Head of caudate nucleus (tissue), 42 donors: Measurements from ENCODE around the gene MPHOSPH9.

Source experiments
- DNase-seq, 42 donors: peaks; one replicate each; pipeline versions ENCODE4 v3.0.0 to v3.0.0-alpha.2; 2020 to 2021; ENCODE audit warnings: mixed read lengths in 7 of 42
- intact Hi-C: fragments of 100-400 bp; cut with DNase I; formaldehyde crosslinking; loops from one replicate; pipeline ENCODE4 v1.15.0; 2022

Gene MPHOSPH9, protein sequence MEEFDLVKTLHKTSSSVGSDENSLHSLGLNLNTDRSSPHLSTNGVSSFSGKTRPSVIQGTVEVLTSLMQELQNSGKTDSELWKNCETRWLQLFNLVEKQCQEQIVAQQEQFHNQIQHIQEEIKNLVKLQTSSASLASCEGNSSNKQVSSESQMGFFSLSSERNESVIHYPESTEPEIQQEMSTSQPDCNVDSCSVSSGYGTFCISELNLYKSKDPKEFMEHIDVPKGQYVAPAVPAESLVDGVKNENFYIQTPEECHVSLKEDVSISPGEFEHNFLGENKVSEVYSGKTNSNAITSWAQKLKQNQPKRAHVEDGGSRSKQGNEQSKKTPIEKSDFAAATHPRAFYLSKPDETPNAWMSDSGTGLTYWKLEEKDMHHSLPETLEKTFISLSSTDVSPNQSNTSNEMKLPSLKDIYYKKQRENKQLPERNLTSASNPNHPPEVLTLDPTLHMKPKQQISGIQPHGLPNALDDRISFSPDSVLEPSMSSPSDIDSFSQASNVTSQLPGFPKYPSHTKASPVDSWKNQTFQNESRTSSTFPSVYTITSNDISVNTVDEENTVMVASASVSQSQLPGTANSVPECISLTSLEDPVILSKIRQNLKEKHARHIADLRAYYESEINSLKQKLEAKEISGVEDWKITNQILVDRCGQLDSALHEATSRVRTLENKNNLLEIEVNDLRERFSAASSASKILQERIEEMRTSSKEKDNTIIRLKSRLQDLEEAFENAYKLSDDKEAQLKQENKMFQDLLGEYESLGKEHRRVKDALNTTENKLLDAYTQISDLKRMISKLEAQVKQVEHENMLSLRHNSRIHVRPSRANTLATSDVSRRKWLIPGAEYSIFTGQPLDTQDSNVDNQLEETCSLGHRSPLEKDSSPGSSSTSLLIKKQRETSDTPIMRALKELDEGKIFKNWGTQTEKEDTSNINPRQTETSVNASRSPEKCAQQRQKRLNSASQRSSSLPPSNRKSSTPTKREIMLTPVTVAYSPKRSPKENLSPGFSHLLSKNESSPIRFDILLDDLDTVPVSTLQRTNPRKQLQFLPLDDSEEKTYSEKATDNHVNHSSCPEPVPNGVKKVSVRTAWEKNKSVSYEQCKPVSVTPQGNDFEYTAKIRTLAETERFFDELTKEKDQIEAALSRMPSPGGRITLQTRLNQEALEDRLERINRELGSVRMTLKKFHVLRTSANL

DNA sequence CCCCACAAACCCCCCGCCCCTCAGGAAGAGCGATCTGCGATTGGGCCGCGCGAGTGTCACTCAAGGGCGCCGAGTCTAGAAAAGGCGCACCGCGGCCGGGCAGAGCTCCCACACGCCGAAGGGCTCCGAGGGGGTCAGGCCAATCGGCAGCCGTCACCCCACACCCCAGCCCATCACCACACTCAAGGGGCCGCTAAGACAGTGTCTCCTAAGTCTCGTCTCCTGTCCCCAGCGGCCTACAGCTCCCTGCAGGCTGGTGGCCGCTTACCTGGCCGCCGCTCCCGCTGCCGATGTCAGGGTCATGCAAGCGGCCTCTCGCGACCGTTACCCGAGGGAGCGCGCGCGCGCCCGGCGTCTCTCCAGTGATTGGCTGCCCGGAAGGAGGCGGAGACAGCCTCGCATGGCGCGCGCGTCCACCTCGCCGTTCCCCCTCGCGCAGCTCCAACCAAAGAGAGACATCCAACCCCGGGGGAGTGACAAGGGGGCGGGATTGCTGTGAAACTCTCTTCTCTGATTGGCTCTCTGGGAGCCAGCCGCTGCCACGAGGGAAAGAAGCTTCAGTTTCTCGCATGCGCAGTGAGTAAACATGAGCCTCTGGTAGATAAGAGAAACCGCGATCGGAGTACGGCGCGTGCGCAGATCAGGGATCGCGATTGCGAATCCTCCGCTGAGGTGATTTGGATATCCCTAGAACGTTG is at the start of gene MPHOSPH9, which contains the start of gene MTRFR:
TSS of gene MPHOSPH9 (minus strand) at position 335 of the 698 bp plus-strand sequence. CDS start 2,777 bp downstream, outside the sequence.
TSS of gene MTRFR (plus strand) at position 630 of the 698 bp plus-strand sequence. CDS start 20,239 bp downstream, outside the sequence.
- intact Hi-C loops: no loop called here
- DNase-seq: peak; percentile 95 to 99 (median 99)

DNA sequence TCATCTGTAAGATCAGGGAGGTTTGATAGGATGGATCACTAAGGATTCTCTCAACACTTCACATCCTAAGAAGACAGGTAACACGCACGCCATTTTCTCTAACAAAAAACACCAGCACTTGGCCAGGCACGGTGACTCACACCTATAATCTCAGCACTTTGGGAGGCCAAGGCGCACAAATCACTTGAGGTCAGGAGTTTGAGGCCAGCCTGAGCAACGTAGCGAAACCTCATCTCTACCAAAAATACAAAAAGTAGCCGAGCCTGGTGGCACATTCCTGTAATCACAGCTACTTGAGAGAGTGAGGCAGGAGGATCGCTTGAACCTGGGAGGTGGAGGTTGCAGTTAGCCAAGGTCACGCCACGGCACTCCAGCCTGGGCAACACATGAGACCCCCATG is 49.2 kb upstream of the MPHOSPH9 start:
- intact Hi-C loops: no loop called here
- DNase-seq: peak in 1 of 42 donors; percentile 18

- DNase-seq: no peak
- intact Hi-C loops: no loop called here
Measured at GRCh38 chr12:123280971-123281370, 48.0 kb upstream of the MPHOSPH9 start.

- DNase-seq: peak in 1 of 42 donors; percentile 6
- intact Hi-C loops: no loop called here
Measured at GRCh38 chr12:123278101-123278627, 45.2 kb upstream of the MPHOSPH9 start.

DNA sequence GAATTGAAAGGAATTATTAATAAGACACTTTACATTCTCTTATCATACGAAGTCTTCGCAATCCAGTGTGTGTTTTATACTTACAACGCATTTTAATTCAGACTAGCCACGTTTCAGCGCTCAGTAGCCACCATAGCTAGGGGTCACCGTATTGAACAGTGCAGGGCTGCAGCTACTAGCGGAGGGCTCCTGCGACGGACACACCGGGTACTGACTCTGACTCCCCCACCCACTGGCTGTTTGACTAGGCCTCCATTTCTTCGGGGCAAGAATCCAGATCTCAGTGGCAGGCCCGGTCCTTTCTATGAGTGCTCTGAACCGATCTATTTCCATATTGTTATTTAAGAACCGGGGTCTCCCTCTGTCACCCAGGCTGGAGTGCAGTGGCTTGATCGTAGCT is 40.2 kb upstream of the MPHOSPH9 start:
- intact Hi-C loops: no loop called here
- peak in 4 of 42 donors; percentile 10 to 19 (median 13) for DNase-seq

GRCh38 chr12:123271001-123271668 is 38.2 kb upstream of the MPHOSPH9 start:
- intact Hi-C loops: no loop called here
- DNase-seq: peak in 41 of 42 donors; percentile 51 to 93 (median 85)

GRCh38 chr12:123270214-123271000 is 37.5 kb upstream of the MPHOSPH9 start:
- DNase-seq: peak in 19 of 42 donors; percentile 18 to 65 (median 34)
- intact Hi-C loops: no loop called here

DNA sequence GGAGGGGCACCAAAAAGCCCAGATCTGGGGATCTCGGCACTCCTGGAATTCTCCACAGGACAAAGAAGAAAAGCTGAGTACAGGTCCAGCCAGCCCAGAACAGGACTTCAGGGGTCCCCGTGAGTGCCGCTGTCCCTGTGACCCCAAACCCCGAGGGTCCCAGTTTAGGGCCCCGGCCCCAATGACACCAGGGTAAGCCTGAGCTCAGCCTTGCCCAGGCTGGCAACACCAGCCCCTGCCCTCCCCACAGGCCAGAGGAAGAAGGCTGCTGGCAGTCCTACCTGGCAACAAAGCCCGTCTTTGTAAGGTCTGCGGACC is 36.9 kb upstream of the MPHOSPH9 start:
- intact Hi-C loops: no loop called here

GRCh38 chr12:123269395-123269892 is 36.5 kb upstream of the MPHOSPH9 start:
- peak; percentile 78 to 95 (median 86) for DNase-seq
- intact Hi-C loops: no loop called here

More for the DNA sequence above, 36.9 kb upstream of the MPHOSPH9 start:
- DNase-seq: peak in 9 of 42 donors; percentile 29 to 48 (median 37)

DNA sequence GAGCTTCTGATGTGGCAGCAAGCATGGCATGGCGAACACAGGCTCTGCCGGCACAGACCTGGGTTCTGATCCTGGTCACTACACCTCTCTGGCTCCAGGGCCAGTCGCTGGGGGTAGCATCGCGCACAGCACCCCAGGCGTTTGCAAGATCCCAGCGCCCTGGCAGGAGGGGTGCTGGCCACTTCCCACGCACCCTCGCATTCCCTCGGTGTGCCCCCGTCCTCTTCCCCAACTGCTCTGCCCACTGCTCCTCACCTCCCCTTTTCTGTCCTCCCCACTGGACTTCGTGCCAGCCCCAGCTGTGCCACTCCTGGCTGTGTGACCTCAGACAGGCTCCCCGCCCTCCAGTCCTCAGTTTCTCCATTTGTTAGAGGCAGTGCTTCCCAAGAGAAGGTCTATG is 35.9 kb upstream of the MPHOSPH9 start:
- intact Hi-C loops: no loop called here
- peak in 29 of 42 donors; percentile 19 to 80 (median 53) for DNase-seq

DNA sequence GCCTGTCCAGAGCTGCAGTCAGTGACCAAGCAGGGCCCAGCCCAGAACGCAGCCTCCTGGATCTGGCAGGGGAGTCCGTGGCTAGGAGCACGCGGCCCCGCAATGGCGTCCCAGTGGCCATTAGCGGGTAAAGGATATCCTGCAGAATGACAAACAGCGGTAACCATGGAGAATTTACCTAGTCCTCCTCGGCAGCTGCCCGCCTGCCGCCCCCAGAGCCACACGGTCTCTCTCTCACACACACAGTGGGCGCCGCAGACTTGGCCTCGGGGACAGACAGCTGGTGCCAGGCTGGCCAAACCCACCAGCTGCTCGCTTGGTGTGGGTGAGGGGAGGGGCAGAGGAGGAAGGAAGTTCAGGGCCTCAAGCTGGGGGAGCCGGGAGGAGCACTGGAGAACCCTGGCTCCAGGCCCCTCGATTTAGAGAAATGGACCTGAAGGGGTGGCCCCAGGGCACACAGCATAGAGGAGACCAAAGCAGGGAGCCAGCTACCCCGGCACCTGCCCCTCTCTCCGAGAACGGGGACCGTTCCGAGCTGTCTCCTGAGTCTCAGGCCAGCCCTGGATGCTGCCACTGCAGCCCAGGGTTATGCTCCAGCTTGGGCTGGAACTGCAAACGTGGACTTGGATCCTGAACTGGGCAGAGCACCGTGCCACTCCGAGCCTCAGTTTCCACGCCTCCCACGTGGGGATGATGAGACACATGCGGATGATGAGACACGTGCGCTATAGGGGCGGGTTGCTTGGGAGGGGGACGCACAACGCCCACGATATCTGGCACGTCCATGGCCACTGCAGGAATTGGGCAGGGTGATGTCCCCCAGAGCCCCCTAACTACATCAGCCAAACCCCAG is 35.3 kb upstream of the MPHOSPH9 start:
- intact Hi-C loops: no loop called here
- DNase-seq: peak; percentile 64 to 91 (median 80)

- intact Hi-C loops: no loop called here
- no peak for DNase-seq
Measured at GRCh38 chr12:123267335-123267920, 34.5 kb upstream of the MPHOSPH9 start.

- intact Hi-C loops: no loop called here
Measured at GRCh38 chr12:123266679-123267277, 33.8 kb upstream of the MPHOSPH9 start.

DNA sequence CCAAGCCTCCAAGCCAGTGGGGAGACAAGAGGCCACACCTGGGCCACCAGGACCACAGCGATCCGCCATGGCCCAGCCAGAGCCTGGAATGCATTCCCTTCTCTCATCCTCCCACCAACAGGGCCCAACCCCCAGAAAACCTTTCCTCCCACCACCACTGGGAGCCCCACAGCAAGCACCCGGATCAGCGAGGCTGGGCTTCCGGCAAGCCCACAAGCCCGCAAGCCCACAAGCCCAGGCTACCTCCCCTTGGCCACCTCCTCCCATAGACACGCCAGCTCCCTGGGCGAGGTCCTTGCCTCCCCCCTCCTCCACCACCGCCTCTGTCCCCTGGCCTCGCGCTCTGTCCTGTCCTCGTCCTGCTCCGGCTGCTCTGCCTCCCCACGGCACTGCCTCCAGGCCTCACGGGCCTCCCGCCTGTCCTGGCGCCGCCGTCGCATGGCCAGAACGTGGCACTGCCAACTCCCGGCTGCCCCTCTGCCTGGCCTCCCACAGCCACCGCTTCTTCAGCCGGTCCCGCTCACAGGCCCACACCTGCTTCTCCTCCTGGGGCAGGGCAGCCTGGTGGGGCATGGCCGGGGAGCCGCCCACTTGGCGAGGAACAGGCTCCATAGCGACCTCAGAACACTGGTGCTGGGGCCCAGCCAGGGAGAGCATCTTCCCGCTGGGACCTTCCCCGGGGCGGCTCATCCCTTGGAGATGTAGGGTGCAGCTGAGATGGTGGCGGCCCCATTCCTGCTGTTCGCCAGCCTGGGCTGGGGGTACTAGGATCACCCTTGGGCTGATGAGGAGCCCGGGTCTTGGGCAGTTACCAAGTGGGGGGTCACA is 33.1 kb upstream of the MPHOSPH9 start:
- intact Hi-C loops: no loop called here
- DNase-seq: no peak

More at GRCh38 chr12:123266679-123267277, 33.8 kb upstream of the MPHOSPH9 start:
- DNase-seq: peak in 3 of 42 donors; percentile 12 to 34 (median 26)
